ENCODE results near the gene FECH.

Gene FECH

GRCh38 chr18:57519668-57520424 is 66.7 kb downstream of the FECH start:
- TF ChIP-seq CTCF (IDR thresholded peaks at IDR 0.05; ENCODE audit: low read depth, low read length) = no peak
- no peak for DNase-seq
- H3K27ac ChIP-seq = no peak overlapping the region
- H3K4me3 ChIP-seq (ENCODE audit: low read depth, low read length) = no peak overlapping the region
- H3K36me3 ChIP-seq = no peaks in the 10 kb centered on the region
- no peaks in the 10 kb centered on the region for H3K27me3 ChIP-seq (ENCODE audit: insufficient read depth, low read depth, severe bottlenecking)
- H3K9me3 ChIP-seq (ENCODE audit: severe bottlenecking) = peaks cover under 1% of the 10 kb centered on the region

GRCh38 chr18:57518533-57518932 is 68.0 kb downstream of the FECH start:
- Histone ChIP-seq H3K36me3 (no peaks in the 10 kb centered on the region), H3K4me3 (ENCODE audit: low read depth, low read length) (no peak overlapping the region), H3K27me3 (ENCODE audit: insufficient read depth, low read depth, severe bottlenecking) (no peaks in the 10 kb centered on the region), H3K27ac (no peak overlapping the region), H3K9me3 (ENCODE audit: severe bottlenecking) (no peaks in the 10 kb centered on the region)
- TF ChIP-seq CTCF (IDR thresholded peaks at IDR 0.05; ENCODE audit: low read depth, low read length) = no peak
- no peak for DNase-seq

- no peaks in the 10 kb centered on the region for H3K27me3 ChIP-seq (ENCODE audit: insufficient read depth, low read depth, severe bottlenecking)
- DNase-seq = peak; percentile 35
Measured at GRCh38 chr18:57516056-57516455, 70.4 kb downstream of the FECH start.

GRCh38 chr18:57505231-57505630 is 81.3 kb downstream of the FECH start:
- Histone ChIP-seq H3K27ac (no peak overlapping the region), H3K27me3 (ENCODE audit: insufficient read depth, low read depth, severe bottlenecking) (no peaks in the 10 kb centered on the region), H3K4me3 (ENCODE audit: low read depth, low read length) (no peak overlapping the region), H3K9me3 (ENCODE audit: severe bottlenecking) (no peaks in the 10 kb centered on the region), H3K36me3 (no peaks in the 10 kb centered on the region)
- DNase-seq = no peak
- no peak for TF ChIP-seq CTCF (IDR thresholded peaks at IDR 0.05; ENCODE audit: low read depth, low read length)

More at GRCh38 chr18:57516056-57516455, 70.4 kb downstream of the FECH start:
- Histone ChIP-seq H3K36me3 (no peaks in the 10 kb centered on the region), H3K4me3 (ENCODE audit: low read depth, low read length) (no peak overlapping the region), H3K27ac (no peak overlapping the region), H3K9me3 (ENCODE audit: severe bottlenecking) (no peaks in the 10 kb centered on the region)
- no peak for TF ChIP-seq CTCF (IDR thresholded peaks at IDR 0.05; ENCODE audit: low read depth, low read length)

- no peak overlapping the region for H3K4me3 ChIP-seq (ENCODE audit: low read depth, low read length)
- H3K36me3 ChIP-seq = no peaks in the 10 kb centered on the region
- H3K9me3 ChIP-seq (ENCODE audit: severe bottlenecking) = no peaks in the 10 kb centered on the region
- no peak for DNase-seq
- H3K27me3 ChIP-seq (ENCODE audit: insufficient read depth, low read depth, severe bottlenecking) = no peaks in the 10 kb centered on the region
- H3K27ac ChIP-seq = no peak overlapping the region
- TF ChIP-seq CTCF (IDR thresholded peaks at IDR 0.05; ENCODE audit: low read depth, low read length) = no peak
Measured at GRCh38 chr18:57502624-57503023, 83.9 kb downstream of the FECH start.

Measured in WERI-Rb-1 (cell line).